Measurements from ENCODE around the gene KDM2B.
"Not testable (repeated sequence)": the region's sequence is repeated elsewhere in the genome, so short reads cannot be mapped to it uniquely, and the experiment has no call there.

KDM2B gene

DNA sequence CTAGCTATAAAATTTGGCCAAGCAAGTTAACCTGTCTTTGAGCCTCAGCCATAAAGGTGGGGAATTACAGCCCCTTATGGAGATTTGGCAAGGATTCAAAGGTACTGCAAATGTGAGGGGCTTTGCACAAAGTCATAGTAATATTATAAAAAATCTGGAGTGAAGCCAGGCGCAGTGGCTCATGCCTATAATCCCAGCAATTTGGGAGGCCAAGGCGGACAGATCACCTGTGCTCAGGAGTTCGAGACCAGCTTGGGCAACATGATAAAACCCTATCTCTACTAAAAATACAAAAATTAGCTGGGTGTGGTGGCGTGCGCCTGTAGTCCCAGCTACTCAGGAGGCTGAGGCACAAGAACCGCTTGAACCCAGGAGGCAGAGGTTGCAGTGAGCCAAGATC is 4.1 kb upstream of the KDM2B start:
- not testable (repeated sequence) for DNase-seq (ENCODE audit: low read depth)

DNA sequence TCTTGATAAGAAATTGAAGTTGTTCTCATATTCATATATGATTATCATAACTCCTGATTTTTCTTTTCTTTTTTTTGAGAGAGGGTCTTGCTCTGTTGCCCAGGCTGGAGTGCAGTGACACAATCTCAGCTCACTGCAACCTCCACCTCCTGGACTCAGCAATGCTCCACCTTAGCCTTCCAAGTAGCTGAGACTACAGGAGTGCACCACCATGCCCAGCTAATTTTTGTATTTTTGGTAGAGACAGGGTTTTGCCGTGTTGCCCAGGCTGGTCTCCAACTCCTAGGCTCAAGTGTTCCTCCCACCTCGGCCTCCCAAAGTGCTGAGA is 2.5 kb upstream of the KDM2B start:
- not testable (repeated sequence) for DNase-seq (ENCODE audit: low read depth)

DNA sequence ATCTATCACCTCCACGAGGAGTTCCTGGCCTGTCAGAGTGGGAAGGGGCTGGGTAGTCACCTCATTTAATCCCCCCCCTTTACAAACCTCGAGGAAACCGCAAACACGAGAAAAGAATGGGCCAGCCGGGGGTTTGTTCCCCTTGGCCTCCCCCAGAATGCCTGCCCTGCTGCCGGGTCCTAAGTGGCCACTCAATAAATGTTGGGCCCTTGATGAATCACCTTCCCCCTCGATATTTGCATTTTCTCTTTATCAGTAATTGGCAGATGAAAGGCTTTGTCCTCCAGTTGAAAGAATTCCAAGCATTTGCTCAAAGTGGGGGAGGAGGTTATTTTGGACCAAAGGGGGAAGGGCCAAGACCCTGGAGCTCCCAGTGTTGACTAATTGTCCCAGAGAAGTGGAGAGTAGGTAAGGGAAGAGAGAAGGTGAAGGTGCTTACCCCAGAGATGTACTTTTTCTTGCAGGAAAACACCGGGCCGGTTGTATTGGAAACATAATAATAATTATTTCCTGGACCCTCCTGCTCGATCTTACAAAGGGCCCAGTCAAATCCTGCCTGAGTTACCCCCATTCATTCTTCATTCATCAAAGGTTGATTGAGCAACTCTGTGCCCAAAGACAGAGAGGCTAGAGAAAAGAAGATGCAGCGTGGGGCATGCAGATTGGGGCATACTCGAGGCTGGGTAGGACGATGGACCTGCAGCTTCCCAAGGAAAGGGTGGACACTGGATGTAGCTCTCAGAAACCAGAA is 1.9 kb upstream of the KDM2B start:
- DNase-seq (ENCODE audit: low read depth): peak; percentile 29

DNA sequence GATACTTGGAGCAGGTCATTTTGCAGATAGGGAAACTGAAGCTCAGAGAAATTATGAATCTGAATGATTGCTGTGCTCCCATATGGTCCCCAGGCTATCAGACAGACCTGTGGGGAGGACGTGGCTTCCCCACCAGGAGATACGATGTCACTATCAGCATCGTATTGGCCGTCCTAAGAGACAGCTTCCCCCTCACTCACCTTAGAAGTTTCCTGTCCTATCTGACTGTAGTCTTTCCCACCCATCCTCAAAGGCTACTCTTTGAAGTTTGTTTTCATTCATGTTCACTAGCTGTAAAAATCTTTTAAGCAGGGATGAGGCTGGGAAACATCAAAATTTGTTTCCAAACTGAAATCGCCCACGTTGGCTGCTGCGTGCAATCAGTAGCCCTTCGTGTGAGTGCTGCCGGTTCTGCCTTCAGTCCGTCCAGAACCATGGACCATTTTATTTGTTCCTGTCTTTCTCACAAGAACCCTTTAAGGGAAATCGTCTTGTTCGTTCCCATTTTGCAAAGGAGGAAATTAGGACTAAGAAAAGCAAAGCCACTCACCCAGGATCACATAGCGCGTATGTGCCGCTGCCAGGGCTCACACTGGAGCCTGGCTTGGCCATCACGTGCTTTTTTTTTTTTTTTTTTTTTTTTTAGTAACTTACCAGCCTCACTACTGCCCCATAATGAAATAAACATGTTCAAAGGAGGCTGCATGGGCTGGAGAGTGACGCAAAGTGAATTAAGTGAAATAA is 1.0 kb upstream of the KDM2B start:
- peak; percentile 9 for DNase-seq (ENCODE audit: low read depth)

DNA sequence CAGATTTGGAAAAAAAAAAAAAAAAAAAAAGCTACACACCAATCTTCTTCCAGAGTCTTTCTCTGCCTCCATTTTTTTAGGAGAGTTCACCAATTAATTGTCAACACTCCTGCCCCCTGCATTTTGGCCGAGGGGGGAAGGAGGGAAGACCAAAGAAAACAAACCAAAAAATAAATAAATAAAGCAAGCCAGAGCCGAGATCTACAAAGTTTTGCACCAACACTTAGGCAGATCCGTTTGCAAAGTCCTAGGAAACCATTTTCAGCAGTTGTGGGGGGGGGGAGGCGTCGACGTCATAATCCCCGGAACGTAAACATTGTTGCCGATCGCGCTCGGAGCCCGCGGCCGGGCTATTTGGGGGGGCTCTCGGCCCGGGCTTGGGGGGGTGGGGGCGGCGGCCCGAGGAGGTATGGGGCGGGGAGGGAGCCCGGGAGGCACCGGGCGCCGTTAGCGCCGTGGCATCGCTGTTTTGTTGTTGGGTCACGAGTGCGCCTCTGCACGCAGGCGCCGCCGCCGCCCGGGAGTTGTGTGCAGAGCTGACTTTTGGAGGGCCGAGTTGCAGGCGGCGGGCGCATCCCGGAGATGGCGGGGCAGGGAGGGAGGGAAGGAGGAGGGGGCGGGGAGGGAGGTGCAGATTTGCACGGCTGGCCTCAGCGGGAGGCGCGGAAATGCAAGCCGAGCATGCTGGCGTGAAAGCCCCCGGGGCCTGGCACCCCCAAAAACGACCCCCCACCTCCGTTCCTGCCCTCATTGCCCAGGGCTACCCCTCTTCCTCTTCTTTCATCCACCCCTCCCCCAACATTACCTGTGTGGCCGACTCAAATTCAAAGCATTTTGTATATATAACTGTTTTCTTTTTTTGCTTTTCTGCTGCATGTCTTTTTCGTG is 598 bp downstream of the KDM2B start:
- DNase-seq (ENCODE audit: low read depth): peak; percentile 50

DNA sequence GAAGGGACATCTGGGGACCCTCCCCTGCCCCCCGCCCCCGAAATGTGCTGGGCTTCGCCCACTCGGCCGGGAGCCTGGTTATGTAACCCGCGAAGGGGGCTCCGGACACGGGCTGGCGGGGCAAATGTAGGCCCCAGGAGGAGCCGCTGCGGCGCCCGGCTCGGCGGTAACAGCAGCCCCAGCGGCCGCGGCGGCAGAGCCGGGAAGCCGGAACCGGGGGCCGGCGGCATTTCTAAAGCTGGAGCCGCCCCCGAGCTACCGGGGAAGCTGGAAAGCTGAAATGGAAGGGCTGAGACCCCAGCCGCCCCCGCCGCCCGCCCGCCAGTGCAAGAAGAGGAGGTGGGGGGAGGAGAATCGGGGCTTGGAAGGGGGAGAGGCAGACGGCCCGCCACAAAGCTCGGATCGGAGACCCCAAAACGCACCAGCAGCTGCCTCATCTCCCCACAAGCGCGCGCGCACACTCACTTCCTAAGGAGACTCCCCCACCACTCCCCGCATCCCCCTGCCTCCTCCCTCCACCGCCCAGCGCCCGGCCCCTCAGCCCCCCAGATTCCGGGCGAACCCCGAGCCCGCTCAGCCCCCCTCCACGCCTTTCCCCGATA is 1.5 kb downstream of the KDM2B start:
- DNase-seq (ENCODE audit: low read depth): no peak

DNA sequence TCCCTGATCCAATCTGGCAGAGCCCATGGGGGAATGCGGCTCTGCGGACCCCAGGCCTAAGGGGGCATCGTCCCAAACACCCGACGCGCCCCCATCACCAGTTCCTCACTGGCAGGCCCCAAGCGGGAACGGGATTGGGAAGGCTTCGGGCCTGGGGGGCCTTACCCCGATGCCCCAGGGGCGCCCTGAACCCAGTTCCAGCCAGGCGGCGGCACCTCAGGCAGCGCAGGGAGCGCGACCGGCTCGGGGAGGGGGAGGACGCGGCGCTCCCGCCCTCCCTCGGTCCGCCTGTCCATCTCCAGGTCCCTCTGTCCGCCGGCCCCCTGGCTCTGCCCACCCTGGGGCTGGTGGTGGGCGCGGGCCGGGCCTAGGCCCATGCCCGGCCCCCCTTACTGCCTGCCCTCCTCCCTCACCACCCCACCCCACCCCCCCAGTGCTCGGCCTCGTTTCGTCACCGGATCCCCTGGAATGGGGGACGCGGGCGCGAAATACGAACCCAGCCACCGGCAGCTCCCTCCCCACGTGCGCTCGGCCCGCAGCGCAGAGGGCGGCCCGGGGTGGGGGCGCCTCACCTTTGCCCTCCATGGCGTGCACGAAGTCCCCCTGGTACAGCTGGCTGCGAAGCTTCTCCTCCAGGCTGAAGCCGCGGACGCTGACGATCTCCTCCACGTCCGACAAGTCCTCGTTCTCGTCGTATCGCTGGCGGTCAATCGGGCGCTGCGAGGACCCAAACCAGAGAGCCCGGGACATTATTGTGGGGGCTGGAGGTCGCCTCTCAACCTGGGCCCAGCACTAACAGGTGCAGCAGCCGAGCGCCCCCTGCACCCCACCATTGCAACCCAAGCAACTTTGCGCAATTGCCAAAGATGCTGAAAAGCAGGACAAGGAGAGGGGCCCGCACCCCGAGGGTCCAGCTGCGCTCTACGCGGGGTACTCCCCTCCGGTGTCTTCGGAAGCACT is 2.3 kb downstream of the KDM2B start:
- DNase-seq (ENCODE audit: low read depth): peak; percentile 7

DNA sequence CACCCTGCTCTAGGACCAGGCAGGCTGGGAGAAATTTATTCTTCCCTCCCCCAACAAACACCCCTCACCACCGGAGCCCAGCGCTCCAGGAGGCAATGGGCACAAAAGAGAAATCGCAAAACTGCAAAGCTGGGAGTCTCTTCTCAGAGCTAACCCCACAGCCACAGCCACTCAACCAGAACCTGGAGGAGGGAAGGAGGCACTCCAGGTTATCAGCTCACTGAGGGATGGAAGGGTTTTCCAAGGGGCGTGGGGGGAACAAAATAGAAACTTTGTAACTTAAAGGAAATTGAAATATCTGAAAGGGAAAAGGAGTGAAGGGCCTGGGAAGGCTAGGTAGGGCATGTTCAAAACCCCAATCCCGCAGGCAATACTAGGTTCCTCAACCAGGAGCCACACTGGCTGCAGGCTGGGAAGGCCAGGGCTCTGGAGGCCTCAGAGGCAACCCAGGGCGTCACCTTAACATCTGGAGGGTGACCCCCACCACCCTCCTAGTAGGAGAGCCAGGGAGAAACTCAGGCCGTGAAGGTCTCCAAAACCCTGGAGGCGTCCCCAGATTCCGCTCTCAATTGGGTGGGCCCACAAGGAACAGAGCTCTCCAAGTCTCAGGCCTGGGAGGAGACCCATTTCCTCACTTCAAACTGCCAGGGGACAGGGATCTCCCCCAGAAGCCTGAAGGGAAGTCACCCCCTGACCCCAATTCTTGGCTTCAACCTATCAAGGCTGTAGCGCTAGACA is 3.2 kb downstream of the KDM2B start:
- DNase-seq (ENCODE audit: low read depth): no peak

DNA sequence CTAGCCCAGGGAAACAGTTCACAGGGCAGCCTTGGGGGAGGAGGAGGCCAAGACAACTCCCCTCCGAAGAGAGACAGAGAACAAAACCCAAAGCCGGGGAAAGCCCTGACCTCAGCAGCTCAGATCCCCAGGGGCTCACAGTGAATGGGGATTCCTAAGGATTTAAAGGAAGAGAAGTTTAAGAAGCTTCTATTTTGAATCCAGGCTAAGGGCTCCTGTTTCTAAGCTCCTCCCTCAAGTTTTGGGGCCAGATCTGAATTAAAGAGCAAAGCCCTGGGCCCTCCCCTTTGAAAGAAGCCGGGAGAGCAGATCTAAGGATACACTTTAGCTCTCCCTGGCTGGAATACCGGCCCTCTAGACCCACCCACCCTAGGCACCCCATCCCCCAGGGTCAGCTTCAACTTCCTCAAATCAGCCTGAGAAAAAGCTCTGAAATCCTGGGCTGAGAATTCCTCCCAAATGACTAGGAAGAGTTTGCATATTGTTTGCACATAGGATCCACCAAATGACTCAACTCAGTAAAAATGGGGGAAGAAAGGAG is 3.9 kb downstream of the KDM2B start:
- peak; percentile 79 for DNase-seq (ENCODE audit: low read depth)

DNA sequence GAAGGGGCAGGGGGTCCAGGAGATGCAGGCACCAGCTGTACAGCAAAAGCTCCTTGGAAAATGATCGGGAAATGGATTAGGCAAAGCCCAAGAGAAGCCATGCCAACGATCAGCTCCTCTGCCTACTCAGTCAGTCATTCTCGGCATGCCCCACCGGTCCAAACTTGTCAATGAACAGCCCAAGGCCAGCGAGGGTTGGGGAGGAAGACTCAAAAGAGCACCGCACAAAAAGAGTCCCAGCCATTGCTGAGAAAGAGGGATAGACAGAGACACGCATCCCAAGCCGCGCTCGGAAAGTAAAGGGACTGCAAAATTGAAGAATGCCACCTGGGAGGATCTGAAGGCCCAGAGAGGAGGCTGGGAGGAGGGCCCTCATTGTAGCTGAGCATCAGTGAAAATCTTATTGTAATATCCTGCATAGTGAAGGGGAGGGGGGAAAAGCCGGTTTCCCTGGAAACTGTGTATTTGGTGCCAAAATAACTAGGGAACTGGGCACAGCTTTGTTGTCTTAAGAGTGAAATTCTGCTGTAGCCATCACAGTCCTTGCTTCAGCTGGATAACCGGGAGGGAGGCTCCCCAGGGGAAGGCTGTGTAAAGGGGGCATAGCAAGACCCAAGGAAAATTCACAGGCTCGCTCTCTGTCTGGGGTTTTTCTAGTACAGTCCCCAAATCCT is 4.7 kb downstream of the KDM2B start:
- no peak for DNase-seq (ENCODE audit: low read depth)

DNA sequence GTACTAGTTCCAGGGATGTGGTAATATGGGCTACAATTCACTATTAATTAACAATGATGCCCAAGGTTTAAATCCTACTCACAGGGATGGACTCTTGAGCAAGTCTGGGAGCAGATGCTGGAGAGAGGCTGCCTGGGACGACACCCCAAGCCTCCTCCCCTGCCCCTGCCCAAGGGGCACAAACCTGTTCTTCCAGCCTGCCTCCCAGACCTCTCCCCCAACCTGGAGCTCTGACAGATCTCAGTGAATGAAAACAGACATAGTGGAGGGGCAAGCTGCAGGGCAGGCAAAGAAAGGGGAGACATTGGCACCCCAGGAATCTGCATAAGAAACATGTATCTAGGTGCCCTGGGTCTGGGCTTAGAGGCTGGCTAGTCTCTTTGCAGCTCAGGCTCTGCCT is 5.8 kb downstream of the KDM2B start:
- DNase-seq (ENCODE audit: low read depth): no peak

DNA sequence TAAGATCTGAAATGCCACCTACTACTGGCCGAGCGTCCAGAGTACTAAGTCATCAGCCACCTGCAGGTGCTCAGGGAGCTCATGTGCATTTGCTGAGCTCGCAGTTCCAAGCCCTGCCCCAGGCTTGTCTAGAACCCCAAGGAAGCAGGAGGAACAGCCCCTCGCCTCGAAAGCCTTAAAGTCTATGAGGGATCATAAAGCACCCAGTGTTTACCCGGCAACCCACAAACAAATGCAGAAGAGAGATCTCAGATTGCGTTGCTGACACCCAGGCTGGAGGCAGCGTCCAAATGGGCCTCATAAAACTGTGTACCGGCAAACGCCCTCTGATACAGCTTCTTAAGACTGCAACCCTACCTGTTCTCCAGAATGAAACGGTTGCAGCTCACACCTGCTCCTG is 6.8 kb downstream of the KDM2B start:
- no peak for DNase-seq (ENCODE audit: low read depth)

DNA sequence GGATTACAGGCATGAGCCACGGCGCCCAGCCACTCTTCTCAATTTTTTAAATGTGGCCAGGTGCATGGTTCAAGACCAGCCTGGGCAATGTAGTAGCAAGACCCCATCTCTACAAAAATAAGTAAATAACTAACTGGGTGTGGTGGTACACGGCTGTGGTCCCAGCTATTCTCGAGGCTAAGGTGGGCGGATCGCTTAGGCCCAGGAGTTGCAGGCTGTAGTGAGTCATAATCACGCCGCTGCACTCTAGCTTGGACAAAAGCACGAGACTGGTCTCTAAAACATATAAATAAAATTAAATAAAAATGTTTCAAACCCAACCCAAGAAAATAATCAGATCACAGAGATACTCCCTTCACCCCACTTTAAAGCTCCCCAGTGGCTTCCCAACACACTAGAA is 8.9 kb downstream of the KDM2B start:
- DNase-seq (ENCODE audit: low read depth): no peak

DNA sequence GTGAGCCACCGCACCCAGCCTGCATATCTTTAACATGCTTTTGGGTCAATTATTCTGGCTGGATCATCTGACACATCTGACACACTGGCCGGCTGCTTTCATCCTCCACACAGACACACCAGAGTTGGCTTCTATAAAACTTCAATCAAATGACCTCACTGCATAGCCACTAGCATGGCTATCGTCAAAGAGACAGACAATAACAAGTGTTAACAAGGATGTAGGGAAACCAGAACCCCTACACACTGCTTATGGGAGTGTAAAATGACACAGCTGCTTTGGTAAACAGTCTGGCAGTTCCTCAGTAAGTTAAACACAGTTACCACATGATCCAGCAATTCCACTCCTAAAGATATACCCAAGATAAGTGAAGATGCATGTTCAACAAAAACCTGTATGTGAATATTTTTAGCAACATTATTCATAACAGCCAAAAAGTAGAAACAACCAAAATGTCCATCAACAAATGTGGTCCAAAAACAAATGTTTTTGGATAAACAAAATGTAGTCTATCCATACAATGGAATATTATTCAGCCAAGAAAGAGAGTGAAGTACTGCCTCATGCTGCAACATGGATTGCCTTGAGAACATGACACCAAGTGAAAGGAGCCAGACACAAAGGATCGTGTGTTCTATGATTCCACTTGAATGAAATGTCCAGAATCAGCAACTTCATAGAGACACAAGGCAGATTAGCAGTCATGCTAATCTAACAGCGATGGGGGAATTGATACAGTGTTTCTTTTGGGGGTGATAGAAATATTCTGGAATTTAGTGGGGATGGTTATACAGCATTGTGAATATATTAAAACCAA is 10.1 kb downstream of the KDM2B start:
- peak; percentile 34 for DNase-seq (ENCODE audit: low read depth)

DNA sequence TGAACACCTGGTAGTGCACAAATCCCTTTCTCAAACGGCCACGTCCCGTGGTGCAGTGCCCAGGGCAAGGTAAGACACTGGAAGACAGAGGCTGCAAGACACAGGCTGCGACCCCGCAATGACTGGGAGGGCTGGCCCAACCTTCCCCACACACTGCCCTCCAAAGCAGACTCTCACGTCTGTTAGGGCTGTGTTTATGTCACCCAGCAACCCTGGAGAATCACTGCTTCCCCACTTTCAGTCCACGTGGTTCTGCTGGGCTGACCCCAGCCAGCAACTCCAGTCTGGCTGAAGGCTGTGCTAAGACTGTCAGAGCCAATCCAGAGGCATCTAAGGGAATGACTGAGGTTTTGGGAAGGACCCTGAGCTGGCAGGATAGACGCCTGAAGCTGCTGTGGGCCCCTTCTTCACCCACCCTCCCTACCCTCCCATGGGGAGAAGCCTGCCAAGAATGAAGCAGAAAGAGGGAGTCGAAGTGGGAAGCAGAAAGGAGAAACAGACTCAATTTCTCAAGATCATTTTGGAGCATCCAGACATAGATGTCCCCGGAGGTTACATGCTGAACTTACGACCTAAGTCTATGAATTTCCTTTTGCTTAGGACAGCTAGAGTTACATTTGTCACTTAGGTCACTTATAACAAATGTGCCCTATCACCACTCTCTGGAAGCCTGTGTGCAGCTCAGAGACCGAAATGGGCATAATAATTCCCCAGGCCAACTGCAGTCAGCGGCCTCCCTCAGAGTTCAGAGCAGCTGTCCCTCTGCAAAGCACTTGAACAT is 11.7 kb downstream of the KDM2B start:
- DNase-seq (ENCODE audit: low read depth): peak; percentile 11

DNA sequence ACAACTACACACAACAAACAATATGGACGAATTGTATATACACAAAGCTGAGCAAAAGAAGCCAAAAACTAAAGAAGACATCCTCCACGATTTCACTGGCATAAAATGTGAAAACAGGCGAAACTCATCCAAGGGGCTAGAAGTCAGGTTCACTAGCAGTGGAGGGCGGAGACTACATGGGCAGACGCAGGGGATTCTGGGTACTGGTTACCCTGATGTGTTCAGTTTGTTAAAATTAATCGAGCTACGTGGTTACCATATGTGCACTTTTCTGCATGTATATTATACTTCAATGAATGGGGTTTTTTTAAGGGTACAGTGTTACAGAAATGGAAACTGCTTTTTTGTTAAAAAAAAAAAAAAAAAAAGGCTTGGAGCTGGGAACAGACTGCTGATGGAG is 12.3 kb downstream of the KDM2B start:
- DNase-seq (ENCODE audit: low read depth): no peak

DNA sequence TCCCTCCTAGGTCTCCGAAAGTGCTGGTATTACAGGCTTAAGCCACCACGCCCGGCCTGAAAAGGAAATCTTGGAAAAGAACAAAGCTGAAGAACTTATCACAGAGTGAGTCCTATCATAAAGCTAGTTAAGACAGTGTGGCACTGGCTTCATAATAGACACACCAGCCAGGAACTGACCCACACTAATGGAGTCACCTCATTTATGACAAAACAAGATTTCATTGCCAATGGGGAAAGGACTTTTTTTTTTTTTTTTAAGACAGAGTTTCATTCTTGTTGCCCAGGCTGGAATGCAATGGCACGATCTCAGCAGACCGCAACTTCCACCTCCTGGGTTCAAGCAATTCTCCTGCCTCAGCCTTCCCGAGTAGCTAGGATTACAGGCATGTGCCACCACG is 15.7 kb downstream of the KDM2B start:
- DNase-seq (ENCODE audit: low read depth): no peak

DNA sequence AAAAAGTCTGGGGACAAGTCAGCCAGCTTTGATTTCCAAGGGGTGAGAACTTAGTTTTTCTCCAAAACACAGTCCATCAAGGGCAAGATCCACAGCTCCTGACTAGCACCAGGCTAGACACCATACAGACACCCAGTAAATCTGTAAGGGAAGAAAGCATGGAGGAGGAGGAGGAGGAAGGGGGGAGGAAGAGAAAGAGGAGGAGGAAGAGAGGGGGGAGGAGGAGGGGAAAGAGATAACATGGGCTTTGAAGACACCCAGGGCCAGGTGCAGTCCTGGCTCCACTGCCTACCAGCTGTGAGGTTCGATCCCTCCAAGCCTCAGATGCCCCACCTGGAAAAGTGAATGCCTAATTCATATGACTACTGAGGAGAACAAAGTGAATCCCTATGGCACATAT is 18.3 kb downstream of the KDM2B start:
- DNase-seq (ENCODE audit: low read depth): no peak

Data from amniotic epithelial cell (primary cell).